Panc1 (cell line): ENCODE measurements around the gene CBY2. TPM values are rescaled to one million over a fixed set of nuclear protein-coding genes. Genes with fewer than 3 reads are reported as not detected.

ENCODE experiments used
- ATAC-seq: fragments of 200-7000 bp; cut with Tn5 transposase; 2 replicates; pipeline ENCODE4 v1.9.1; 2020; ENCODE audit warnings: mild to moderate bottlenecking, moderate library complexity
- BruUV-seq: library from RNA; stranded (reverse); fragments of 400-500 nt; replicated peaks from 2 replicates; lab custom pipeline; 2021; lab: Mats Ljungman, UMichigan
- CTCF ChIA-PET: fragments of 300-600 bp; sonication (Branson Sonifier 250); formaldehyde crosslinking; loops from one replicate; lab custom pipeline; 2022; ENCODE audit warnings: antibody characterized with exemption; lab: Charles Lee
- POLR2A ChIA-PET: fragments of 300-600 bp; sonication (Branson Sonifier 250); formaldehyde crosslinking; loops from one replicate; lab custom pipeline; 2022; ENCODE audit warnings: antibody characterized with exemption; lab: Charles Lee
- DNase-seq: peaks from one replicate; pipeline ENCODE4 v3.0.0-alpha.2; 2010; ENCODE audit warnings: low read depth, low spot score
- H3K27ac ChIP-seq: 2 replicates; pipeline ENCODE4 v1.5.1; 2011; ENCODE audit warnings: mild to moderate bottlenecking, low read length, inconsistent platforms
- H3K27me3 ChIP-seq: fragments of 200-500 bp; sonication (Bioruptor generic); 2 replicates; pipeline ENCODE4 v1.6.0; 2014; ENCODE audit warnings: low read length, inconsistent platforms; ENCODE audit not compliant: control insufficient read depth, insufficient read depth
- H3K36me3 ChIP-seq: fragments of 200-500 bp; sonication (Bioruptor generic); 2 replicates; pipeline ENCODE4 v1.5.1; 2014; ENCODE audit warnings: inconsistent platforms, mild to moderate bottlenecking, low read length, moderate library complexity; ENCODE audit not compliant: control insufficient read depth, insufficient read depth
- H3K4me1 ChIP-seq: 2 replicates; pipeline ENCODE4 v1.5.1; 2011; ENCODE audit warnings: inconsistent platforms, mild to moderate bottlenecking, low read length, moderate library complexity; ENCODE audit not compliant: control insufficient read depth, insufficient read depth
- H3K4me3 ChIP-seq, 2 experiments: 2 replicates each; pipeline ENCODE4 v1.5.1; 2011 to 2012; ENCODE audit warnings: low read depth in 2 of 2, low read length in 2 of 2, mild to moderate bottlenecking in 2 of 2, inconsistent platforms in 1 of 2, moderate library complexity in 1 of 2
- H3K9me3 ChIP-seq: fragments of 200-500 bp; sonication (Bioruptor generic); 2 replicates; pipeline ENCODE4 v1.5.1; 2014; ENCODE audit warnings: low read depth, mild to moderate bottlenecking, inconsistent platforms, low read length, moderate library complexity; ENCODE audit not compliant: control insufficient read depth, insufficient read depth
- POLR2AphosphoS5 ChIP-seq: IDR thresholded peaks from 2 replicates; pipeline ENCODE4 v1.6.1; 2012; ENCODE audit warnings: mild to moderate bottlenecking, low read depth, low read length, moderate library complexity
- SIN3A ChIP-seq: IDR thresholded peaks from 2 replicates; pipeline ENCODE4 v1.6.1; 2012; ENCODE audit warnings: low read depth, mild to moderate bottlenecking, low read length, moderate library complexity, borderline replicate concordance; ENCODE audit not compliant: insufficient read depth
- TCF7L2 ChIP-seq: IDR thresholded peaks from 2 replicates; pipeline ENCODE4 v1.6.1; 2011; ENCODE audit warnings: mild to moderate bottlenecking, low read depth, low read length, inconsistent platforms
- in situ Hi-C: cut with HindIII; loops from 2 replicates; pipeline ENCODE4 v1.10.0; 2016; ENCODE audit warnings: low sequenced_read_pairs, low pct_unique_long_range_greater_than_20kb
- intact Hi-C: fragments of 100-400 bp; cut with micrococcal nuclease; formaldehyde crosslinking; loops from one replicate; pipeline ENCODE4 v1.10.0; 2022; ENCODE audit not compliant: unreplicated experiment
- total RNA-seq: library from RNA; stranded (reverse); gene quantifications from one replicate; pipeline ENCODE4 v1.2.1, GENCODE V29; 2021; ENCODE audit not compliant: unreplicated experiment
- TF ChIP-seq, protein P1 (sequence below), 2 experiments: IDR thresholded peaks; 2 replicates each; pipeline ENCODE4 v1.6.1; 2011 to 2012; ENCODE audit warnings: low read depth in 2 of 2, control low read depth in 1 of 2, low read length in 1 of 2, mild to moderate bottlenecking in 1 of 2, moderate library complexity in 1 of 2; ENCODE audit not compliant: insufficient read depth in 1 of 2
- TF ChIP-seq, protein P2 (sequence below): fragments of 450-650 bp; IDR thresholded peaks from 2 replicates; pipeline ENCODE4 v1.5.1; 2017; ENCODE audit warnings: mild to moderate bottlenecking

The CBY2 gene
- total RNA-seq, 1 experiment from 2014 or later = not detected

DNA sequence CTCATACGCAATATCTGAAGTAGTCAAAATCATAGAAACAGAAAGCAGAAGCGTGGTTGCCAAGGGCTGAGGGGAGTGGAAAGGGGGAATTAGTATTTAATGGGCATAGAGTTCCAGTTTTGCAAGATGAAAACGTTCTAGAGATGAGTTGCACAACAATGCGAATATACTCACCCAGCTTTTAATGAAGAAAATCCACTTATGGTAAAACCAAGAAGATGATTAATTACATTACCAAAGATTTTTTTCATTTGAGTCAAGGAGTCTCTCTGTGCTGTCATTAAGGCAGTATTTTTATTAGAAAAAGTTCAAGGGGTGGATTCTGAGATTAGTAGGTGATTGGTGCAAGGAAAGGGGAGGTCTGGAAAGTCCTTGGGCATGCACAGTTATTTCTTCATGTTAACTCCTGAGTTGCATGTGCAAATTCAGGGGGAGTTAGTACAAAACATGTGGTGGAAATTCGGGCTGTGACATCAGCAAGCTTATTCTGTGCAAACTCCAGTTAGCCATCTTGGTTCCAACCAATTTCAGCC lies 6.9 kb upstream of the CBY2 start:
- TF ChIP-seq TCF7L2 (no peak), SIN3A (no peak), POLR2AphosphoS5 (no peak)
- TF ChIP-seq, protein P1, sequence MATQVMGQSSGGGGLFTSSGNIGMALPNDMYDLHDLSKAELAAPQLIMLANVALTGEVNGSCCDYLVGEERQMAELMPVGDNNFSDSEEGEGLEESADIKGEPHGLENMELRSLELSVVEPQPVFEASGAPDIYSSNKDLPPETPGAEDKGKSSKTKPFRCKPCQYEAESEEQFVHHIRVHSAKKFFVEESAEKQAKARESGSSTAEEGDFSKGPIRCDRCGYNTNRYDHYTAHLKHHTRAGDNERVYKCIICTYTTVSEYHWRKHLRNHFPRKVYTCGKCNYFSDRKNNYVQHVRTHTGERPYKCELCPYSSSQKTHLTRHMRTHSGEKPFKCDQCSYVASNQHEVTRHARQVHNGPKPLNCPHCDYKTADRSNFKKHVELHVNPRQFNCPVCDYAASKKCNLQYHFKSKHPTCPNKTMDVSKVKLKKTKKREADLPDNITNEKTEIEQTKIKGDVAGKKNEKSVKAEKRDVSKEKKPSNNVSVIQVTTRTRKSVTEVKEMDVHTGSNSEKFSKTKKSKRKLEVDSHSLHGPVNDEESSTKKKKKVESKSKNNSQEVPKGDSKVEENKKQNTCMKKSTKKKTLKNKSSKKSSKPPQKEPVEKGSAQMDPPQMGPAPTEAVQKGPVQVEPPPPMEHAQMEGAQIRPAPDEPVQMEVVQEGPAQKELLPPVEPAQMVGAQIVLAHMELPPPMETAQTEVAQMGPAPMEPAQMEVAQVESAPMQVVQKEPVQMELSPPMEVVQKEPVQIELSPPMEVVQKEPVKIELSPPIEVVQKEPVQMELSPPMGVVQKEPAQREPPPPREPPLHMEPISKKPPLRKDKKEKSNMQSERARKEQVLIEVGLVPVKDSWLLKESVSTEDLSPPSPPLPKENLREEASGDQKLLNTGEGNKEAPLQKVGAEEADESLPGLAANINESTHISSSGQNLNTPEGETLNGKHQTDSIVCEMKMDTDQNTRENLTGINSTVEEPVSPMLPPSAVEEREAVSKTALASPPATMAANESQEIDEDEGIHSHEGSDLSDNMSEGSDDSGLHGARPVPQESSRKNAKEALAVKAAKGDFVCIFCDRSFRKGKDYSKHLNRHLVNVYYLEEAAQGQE (IDR thresholded peaks at IDR 0.05; ENCODE audit: insufficient read depth in 1 of 2, low read depth in 2 of 2, low read length in 1 of 2) = no peak
- TF ChIP-seq, protein P2, sequence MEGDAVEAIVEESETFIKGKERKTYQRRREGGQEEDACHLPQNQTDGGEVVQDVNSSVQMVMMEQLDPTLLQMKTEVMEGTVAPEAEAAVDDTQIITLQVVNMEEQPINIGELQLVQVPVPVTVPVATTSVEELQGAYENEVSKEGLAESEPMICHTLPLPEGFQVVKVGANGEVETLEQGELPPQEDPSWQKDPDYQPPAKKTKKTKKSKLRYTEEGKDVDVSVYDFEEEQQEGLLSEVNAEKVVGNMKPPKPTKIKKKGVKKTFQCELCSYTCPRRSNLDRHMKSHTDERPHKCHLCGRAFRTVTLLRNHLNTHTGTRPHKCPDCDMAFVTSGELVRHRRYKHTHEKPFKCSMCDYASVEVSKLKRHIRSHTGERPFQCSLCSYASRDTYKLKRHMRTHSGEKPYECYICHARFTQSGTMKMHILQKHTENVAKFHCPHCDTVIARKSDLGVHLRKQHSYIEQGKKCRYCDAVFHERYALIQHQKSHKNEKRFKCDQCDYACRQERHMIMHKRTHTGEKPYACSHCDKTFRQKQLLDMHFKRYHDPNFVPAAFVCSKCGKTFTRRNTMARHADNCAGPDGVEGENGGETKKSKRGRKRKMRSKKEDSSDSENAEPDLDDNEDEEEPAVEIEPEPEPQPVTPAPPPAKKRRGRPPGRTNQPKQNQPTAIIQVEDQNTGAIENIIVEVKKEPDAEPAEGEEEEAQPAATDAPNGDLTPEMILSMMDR = no peak
- ChIA-PET CTCF (no interaction called here), POLR2A (no interaction called here)
- Histone ChIP-seq H3K36me3 (no peaks in the 10 kb centered on the region; the same call in 1 of the 2 replicates), H3K4me1 (no peaks in the 10 kb centered on the region), H3K27ac (no peak overlapping the region), H3K27me3 (no peaks in the 10 kb centered on the region; the same call in 1 of the 2 replicates), H3K9me3 (no peaks in the 10 kb centered on the region), H3K4me3 (no peak overlapping the region)
- DNase-seq (no peak), ATAC-seq (no peak)
- no TSS peak for BruUV-seq
- in situ Hi-C loops (no loop called here), intact Hi-C loops (no loop called here)

DNA sequence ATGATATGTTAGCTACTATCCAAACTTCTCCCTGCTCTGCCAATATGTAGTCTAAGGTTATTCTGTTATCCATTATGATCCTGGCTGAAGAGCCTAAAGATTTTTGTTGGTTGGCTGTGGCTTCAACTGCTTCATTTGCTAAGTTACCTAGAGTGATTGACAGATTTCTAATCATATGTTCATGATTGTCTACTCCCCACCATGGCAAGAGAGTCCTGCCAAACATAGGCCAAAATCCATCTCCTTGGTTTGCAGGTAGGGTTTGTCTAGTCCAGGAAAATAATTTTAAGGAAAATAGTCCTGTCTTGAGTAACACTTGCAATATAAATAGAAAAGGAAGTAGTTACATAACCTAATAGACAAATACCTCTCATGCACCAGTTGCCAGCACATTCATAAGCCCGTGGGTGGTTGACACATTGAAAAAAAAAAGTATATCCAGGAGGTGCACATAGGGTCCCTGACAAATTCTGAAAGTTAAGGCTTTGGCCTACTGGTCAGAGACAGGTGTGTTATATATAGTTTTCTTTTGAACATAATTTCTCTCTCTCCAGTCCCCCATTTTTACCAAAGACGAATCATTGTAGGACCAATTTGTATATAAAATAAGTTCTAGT lies 5.4 kb upstream of the CBY2 start:
- no peak for ATAC-seq
- DNase-seq = no peak
- intact Hi-C loops = no loop called here

More for the DNA sequence above, 5.4 kb upstream of the CBY2 start:
- no peaks in the 10 kb centered on the region for H3K4me1 ChIP-seq
- no peaks in the 10 kb centered on the region for H3K9me3 ChIP-seq
- BruUV-seq = no TSS peak
- no peaks in the 10 kb centered on the region; the same call in 1 of the 2 replicates for H3K36me3 ChIP-seq
- in situ Hi-C loops = no loop called here
- no peak overlapping the region for H3K27ac ChIP-seq
- H3K4me3 ChIP-seq = no peak overlapping the region
- ChIA-PET POLR2A (no interaction called here), CTCF (no interaction called here)
- TF ChIP-seq, protein P1 (IDR thresholded peaks at IDR 0.05; ENCODE audit: insufficient read depth in 1 of 2, low read depth in 2 of 2, low read length in 1 of 2) = no peak
- TF ChIP-seq POLR2AphosphoS5 (no peak), TCF7L2 (no peak), SIN3A (no peak)
- TF ChIP-seq, protein P2 = no peak
- no peaks in the 10 kb centered on the region; the same call in 1 of the 2 replicates for H3K27me3 ChIP-seq
